GM19328 (cell line): ENCODE data around the gene ZBTB8A.
A peak's percentile ranks its signal among the peaks of the same experiment; 100 is the strongest.
"Not testable (repeated sequence)": the region's sequence is repeated elsewhere in the genome, so short reads cannot be mapped to it uniquely, and the experiment has no call there.

Experiments used
- ATAC-seq: cut with Tn5 transposase; IDR thresholded peaks from one replicate; pipeline ENCODE4 v1.9.1; 2021; ENCODE audit warnings: mild to moderate bottlenecking, moderate library complexity; ENCODE audit not compliant: unreplicated experiment

The ZBTB8A gene

DNA sequence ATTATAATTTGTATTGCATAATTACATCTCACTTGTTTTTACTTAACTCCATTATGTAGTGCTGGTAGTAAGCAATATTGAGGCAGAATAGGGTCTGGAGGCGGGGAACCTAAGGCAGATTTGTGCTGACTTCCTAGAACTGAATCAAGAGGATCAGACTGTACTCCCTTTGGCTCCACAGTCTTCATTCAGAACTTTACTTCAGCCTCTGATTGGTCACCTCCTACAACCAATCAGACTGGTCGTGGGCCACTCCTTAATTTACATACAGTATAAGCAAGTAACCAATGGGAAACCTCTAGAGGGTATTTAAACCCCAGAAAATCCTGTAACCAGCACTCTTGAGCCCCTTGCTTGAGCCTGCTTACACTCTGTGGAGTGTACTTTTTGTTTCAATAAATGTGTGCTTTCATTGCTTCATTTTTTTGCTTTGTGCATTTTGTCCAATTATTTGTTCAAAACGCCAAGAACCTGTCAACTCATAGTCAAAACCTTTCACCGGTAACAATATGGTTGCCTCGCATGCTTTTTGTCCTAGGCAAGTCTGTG lies 79.5 kb downstream of the ZBTB8A start:
- ATAC-seq = no peak

DNA sequence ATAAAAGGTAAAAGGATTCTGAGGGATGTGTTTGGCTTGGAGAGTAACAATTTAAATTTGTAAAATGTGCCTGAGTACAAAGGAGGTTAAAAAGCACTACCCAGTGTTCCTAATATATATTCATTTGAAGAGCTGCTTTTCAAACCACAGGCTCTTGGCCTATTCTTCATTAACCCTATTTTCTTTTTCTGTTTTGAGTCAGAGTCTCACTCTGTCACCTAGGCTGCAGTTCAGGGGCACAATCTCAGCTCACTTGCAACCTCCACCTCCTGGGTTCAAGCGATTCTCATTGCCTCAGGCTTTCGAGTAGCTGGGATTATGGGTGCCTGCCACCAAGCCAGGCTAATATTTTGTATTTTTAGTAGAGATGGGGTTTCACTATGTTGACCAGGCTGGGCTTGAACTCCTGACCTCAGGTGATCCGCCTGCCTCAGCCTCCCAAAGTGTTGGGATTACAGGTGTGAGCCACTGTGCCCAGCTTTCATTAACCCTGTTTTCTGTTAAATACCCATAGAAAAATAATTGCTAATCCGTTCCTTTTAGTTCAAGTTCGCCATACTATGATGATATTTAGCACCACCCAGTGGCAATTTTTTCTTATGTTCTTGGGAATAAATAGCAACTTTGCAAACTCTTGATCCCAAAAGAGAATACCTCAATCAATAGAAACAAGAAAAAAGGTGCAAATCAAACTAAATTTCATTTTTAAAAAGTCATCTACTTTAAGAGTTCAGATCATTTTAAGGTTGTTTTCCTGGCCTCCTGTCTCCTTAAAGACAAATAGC lies 80.7 kb downstream of the ZBTB8A start:
- no peak for ATAC-seq

DNA sequence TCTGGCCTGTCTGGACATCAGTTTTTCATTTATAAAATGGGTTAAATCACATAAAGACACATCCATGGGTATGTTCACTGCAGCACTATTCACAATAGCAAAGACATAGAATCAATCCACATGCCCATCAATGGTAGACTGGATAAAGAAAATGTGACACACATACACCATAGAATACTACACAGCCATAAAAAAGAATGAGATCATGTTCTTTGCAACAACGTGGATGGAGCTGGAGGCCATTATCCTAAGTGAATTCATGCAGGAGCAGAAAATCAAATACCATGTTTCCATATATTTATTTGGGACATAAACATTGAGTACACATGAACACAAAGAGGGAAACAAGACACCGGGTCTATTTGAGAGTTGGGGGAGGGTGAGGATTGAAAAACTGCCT lies 83.0 kb downstream of the ZBTB8A start:
- no peak for ATAC-seq

DNA sequence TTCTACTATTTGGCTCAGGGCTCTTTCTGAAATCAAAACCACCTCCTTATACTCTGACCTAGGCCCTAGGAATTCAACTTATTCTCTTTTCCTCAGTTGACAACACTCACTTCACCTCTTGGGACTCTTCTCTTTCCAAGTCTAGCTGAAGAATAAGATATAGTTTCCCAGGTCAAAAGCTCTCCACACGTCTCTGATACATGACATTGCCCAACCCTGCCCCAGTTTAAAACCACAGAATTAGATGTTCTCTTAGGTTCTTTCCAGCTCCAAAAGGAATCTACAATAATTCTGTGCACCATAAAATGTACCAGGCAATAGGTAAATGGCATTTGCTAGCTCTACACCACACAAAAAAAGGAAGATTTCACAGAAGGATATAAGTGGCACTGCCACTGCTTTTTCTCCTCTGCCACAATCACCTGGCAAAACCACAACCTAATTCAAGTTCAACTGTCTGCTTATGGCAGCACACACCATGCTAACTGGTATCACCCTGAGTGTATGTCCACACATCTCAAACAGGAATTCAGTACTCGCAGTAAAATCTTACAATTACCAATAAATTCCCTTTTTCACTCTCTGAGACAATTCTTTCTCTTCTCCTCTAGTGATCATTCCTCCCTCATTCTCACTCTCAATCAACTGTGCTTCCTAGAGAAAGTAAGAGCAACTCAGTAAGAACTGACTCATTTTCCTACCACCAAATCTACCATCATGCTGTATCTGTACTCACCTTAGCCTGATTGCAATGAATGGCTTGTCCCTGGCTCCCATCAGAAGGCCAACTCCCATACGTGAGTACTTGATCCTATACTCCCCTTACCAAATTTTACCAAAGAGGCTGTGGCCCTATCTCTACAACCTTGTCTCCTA lies 83.8 kb downstream of the ZBTB8A start:
- ATAC-seq = no peak

DNA sequence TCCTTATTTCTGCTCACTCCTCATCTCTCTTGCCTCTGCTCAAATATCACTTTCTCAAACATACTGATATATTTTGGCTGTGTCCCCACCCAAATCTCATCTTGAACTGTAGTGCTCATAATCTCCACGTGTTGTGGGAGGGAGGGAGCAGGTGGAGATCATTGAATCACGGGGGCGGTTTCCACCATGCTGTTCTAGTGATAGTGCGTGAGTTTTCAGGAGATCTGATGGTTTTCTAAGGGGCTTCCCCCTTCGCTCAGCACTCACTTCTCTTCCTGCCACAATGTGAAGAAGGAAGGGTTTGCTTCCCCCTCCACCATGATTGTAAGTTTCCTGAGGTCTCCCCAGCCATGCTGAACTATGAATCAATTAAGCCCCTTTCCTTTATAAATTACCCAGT lies 84.5 kb downstream of the ZBTB8A start:
- ATAC-seq = no peak

DNA sequence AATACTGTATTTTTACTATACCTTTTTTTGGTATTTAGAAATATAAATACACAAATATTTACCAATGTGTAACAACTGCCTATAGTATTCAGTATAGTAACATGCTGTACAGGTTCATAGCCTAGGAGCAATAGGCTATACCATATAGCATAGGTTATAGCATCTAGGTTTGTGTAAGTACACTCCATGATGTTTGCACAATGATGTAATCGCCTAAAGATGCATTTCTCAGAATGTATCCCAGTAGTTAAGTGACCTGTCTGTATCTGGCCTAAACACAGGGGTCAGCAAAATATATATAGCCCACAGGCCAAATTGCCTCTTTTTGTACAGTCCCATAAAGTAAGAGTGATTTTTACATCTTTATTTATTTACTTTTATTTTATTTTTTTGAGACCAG lies 86.9 kb downstream of the ZBTB8A start:
- no peak for ATAC-seq

DNA sequence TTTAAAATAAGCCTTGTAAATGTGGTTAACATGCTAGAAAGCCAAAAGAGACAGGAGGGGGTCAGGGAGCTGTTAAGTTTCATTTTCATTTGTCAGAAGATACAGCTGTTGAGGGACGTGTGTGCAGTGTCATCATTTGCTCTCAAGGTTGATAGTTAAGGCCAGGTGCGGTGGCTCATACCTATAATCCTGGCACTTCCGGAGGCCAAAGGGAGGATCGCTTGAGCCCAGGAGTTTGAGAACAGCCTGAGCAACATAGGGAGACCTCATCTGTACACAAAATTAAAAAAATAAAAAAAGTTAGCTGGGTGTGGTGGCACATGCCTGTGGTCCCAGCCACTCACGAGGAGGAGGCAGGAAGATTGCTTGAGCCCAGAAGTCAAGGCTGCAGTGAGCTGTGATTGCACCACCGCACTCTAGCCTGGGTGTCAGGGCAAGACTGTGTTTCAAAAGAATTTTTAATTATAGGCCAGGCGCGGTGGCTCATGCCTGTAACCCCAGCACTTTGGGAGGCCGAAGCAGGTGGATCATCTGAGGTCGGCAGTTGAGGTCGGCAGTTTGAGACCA lies 88.5 kb downstream of the ZBTB8A start:
- ATAC-seq = peak; percentile 69

GRCh38 chr1:32630173-32630572 lies 90.9 kb downstream of the ZBTB8A start:
- not testable (repeated sequence) for ATAC-seq

DNA sequence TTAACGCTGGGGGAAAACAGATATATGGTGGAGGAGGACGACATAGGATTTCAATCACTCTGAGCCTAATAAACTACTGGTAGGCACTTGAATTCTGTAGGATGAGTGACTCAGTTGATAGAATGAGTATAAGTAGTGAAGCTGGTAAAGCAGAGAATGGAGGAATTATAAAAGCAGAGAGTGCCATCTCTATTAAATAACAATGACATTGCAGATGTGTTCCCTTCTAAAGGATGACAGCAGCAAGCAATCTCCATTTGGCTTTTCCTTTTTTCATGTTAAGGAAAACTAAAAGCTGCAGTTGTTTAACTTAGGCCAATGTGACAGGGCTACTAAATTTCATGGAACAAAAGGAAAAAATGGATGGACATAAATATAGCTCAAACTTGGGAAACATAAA lies 93.6 kb downstream of the ZBTB8A start:
- ATAC-seq = no peak

- no peak for ATAC-seq
Measured at GRCh38 chr1:32635508-32636277, 96.5 kb downstream of the ZBTB8A start.

DNA sequence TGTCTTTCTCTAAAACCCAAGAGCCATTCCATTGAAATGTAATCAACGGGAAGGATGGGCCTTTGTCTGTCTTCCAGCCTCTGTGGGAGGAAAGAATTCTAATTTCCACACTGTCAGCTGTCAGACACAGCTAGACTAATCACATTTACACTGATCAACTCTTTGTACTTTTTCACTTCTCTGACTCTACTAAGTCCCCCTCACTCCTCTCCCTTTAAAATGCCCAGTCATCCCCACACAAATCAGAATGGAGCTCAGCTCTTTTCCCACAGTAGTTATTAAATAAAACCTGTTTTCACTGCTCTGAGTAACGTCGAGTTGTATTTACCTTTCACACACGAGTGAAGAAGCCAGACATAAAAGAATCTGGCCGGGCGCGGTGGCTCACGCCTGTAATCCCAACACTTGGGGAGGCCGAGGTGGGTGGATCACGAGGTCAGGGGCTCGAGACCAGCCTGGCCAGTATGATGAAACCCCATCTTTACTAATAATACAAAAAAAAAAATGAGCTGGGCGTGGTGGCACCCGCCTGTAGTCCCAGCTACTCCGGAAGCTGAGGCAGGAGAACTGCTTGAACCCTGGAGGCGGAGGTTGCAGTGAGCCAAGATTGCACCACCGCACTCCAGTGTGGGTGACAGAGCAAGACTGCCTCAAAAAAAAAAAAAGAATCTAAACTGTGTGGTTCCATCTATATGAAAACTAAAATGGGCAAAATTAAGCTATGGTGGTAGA lies 97.9 kb downstream of the ZBTB8A start:
- ATAC-seq = no peak

DNA sequence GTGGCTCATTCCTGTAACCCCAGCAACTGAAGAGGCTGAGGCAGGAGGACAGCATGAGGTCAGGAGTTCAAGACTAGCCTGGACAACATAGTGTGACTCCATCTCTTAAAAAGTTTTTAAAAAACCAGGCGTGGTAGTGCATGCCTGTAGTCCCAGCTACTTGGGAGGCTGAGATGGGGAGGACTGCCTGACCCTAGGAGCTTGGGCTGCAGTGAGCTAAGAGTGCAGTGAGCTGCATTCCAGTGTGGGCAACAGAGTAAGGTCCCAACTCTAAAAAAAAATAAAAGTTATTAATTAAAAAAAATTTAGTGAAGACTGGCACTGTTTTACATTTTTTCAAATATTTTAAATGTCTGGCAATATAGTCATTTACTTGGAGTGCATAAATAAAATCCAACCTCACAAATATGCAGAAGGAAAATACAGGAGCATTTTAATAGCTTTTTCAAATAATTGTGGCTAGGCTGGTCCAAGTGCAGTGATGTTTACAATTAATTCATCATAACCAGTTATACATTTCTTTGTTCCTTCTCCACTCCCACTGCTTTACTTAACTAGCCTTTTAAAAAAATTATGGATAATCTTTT lies 100.4 kb downstream of the ZBTB8A start:
- ATAC-seq = no peak

GRCh38 chr1:32642292-32642827 lies 103.1 kb downstream of the ZBTB8A start:
- ATAC-seq = not testable (repeated sequence)

DNA sequence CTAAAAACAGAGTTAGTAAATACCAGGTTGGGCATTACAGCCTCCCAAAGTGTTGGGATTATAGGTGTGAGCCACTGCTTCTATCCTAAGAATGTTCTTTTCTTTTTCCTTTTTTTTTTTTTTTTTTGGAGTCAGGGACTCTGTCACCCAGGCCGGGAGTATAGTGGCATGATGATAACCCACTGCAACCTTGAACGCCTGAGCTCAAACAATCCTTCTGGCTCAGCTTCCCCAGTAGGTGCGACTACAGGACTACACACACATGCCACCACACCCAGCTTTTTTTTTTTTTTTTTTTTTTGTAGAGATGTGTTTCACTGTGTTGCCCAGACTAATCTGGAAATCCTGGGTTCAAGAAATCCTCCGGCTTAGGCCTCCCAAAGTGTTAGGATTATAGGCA lies 105.2 kb downstream of the ZBTB8A start:
- ATAC-seq = no peak

DNA sequence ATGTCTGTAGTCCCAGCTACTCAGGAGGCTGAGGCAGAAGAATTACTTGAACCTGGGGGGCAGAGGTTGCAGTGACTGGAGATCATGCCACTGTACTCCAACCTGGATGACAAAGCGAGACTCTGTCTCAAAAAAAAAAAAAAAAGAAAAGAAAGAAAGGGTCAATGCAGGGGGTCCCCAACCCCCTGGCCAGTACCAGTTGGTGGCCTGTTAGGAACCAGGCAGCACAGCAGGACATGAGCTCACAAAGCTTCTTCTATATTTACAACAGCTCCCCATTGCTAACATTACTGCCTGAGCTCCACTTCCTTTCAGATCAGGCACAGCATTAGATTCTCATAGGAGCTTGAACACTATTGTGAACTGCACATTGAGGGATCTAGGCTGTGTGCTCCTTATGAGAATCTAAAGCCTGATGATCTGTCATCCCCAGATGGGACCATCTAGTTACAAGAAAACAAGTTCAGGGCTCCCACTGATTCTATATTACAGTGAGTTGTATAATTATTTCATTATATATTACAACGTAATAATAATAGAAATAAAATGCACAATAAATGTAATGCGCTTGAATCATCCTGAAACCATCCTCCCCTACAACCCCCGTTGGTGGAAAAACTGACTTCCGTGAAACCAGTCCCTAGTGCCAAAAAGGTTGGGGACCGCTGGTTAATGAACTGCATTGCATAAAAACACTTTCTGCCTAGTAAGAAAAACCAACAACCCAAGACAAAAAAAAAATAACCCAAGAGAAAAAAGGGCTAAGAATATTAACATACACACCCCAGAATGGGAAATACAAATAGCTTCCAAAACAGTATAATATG lies 108.3 kb downstream of the ZBTB8A start:
- ATAC-seq = no peak

DNA sequence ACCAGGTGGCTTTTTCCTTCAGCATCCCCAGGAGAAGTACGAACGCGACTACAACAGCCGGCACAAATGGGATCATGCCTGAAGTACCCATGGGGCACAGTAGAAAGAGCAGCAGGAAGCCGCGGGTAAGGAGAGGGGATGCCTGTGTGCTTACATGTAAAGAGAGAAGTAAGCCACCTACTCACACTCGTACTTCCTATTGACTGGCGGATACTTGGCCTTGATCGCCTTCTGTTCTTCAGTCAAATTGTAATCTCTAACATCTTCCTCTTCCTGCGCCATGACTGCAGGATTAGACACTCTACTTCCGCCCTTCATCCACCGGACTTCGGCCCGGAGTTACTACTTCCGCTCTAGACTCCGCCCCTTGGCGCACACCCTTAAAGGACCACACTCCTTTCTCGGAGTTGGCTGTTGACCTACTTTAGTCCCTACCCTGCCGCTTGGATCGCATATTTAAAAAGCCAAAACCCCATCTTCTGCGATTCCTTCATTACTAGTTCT lies 111.1 kb downstream of the ZBTB8A start, which contains the start of gene ZBTB8OS:
ZBTB8OS (minus strand) TSS at position 303 of the 504 bp plus-strand sequence; CDS start at position 282, 21 bp downstream.
- ATAC-seq = peak; percentile 49

- ATAC-seq = peak; percentile 82
Measured at GRCh38 chr1:32650752-32651460, 111.7 kb downstream of the ZBTB8A start, which contains the start of gene RBBP4. Gene RBBP4 (plus strand): TSS chr1:32651208. CDS start chr1:32651307, 99 bp downstream.
